Measurements from ENCODE around the gene SYNPO2L. TPM values are rescaled to one million over a fixed set of nuclear protein-coding genes. Genes with fewer than 3 reads are reported as not detected.

Gene SYNPO2L, protein sequence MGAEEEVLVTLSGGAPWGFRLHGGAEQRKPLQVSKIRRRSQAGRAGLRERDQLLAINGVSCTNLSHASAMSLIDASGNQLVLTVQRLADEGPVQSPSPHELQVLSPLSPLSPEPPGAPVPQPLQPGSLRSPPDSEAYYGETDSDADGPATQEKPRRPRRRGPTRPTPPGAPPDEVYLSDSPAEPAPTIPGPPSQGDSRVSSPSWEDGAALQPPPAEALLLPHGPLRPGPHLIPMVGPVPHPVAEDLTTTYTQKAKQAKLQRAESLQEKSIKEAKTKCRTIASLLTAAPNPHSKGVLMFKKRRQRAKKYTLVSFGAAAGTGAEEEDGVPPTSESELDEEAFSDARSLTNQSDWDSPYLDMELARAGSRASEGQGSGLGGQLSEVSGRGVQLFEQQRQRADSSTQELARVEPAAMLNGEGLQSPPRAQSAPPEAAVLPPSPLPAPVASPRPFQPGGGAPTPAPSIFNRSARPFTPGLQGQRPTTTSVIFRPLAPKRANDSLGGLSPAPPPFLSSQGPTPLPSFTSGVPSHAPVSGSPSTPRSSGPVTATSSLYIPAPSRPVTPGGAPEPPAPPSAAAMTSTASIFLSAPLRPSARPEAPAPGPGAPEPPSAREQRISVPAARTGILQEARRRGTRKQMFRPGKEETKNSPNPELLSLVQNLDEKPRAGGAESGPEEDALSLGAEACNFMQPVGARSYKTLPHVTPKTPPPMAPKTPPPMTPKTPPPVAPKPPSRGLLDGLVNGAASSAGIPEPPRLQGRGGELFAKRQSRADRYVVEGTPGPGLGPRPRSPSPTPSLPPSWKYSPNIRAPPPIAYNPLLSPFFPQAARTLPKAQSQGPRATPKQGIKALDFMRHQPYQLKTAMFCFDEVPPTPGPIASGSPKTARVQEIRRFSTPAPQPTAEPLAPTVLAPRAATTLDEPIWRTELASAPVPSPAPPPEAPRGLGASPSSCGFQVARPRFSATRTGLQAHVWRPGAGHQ
- not detected in 2 replicates for total RNA-seq

DNA sequence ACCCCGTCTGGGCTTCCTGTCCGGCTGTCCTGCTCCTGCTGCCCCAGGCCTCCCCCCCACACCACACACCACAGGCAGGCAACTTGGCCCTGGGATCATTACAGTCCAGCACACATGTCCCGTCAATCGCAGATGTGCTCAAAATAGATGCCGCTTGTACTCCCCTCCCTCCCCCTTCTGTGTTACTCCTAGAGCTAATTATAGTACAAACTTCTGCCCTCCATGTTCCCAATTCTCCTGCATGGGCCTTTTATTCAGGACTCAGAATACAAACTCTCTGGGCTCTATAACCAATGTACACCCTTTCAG is at the start of gene SYNPO2L:
Gene SYNPO2L (minus strand): TSS at position 40 of the 309 bp plus-strand sequence. CDS start 107 bp downstream, outside the sequence.

DNA sequence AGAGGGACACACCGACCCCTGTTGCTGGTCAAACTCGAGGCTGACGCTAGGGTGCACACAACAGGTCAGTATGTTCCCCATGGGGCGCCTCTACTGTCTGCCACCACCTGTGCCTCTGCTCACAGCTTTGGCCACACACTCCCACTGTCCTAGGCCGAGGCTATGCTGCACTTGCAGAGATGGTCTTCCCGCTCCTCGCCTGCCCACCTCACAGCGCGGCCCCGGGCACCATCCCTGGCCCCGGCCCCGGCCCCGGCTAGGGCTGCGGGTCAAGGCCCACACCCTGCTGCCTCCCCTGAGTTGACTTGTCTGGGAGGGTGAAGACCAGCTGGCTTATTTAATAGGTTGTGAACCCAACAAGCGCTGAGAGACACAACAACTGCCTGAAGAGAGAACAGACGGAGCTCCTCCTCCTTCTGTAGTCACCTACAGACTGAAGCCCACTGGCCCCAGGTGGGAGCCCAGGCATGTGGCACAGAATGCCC is 41.9 kb upstream of the SYNPO2L start, which contains the start of gene AGAP5:
Gene AGAP5 (minus strand): TSS at position 435 of the 485 bp plus-strand sequence. CDS start 354 bp downstream, at position 81.

DNA sequence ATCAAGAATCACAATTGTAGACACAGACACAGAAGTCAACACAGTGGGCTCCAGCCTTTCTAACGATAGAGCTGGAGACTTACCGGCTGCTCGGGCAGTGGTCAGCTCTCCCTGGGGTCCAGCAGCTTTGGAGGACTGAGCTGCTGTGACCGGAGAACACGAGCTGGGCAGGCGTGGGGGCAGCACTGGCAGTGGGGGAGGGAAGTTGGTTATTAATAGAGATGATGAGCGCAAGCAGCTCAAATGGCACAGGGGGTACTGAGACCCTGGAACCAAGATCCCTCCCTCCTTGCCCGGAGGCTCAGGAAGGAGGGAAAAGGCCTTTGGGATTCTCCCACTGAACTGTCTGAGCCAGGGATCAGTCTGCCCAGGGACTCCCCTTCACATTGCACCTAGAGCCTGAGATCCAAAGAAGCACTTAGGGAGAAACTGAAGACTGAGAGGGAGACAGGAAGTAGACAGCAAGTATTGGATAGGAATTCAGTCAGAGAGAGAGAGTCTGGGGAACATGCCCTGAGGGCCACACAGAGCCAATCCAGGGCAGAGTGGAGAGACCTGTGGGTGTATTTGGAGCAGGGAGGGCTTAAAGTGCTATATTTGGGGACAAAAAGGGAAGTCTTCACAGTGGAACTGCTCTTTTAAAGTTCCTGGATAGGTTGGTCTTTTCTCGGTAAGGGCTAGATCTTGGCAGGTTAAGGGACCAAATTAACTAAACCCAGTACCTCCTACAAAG is 14.3 kb downstream of the SYNPO2L start, which contains the start of gene MYOZ1:
Gene MYOZ1 (minus strand): TSS at position 147 of the 733 bp plus-strand sequence. CDS start 1,457 bp downstream, outside the sequence.

Other genes starting within 250 kb of the SYNPO2L start
- gene ANXA7, start 242.0 kb downstream of the SYNPO2L start, total RNA-seq, result 109 and 124 TPM in 2 replicates
- 0.24 and 0.85 TPM in 2 replicates for gene MSS51, start 222.5 kb downstream of the SYNPO2L start, total RNA-seq
- 19.2 and 19.8 TPM in 2 replicates for gene PPP3CB, start 160.0 kb downstream of the SYNPO2L start, total RNA-seq
- 10.4 and 17.6 TPM in 2 replicates for gene USP54, start 64.7 kb downstream of the SYNPO2L start, total RNA-seq
- not detected in 2 replicates for gene MYOZ1, start 14.6 kb downstream of the SYNPO2L start, total RNA-seq
- gene AGAP5, start 42.1 kb upstream of the SYNPO2L start, total RNA-seq, result 0.96 and 2.3 TPM in 2 replicates
- gene SEC24C, start 88.3 kb upstream of the SYNPO2L start, total RNA-seq, result 45.6 and 52.1 TPM in 2 replicates
- 16.4 and 16.8 TPM in 2 replicates for gene CHCHD1, start 126.0 kb upstream of the SYNPO2L start, total RNA-seq
- 39.3 and 44.1 TPM in 2 replicates for gene ZSWIM8, start 129.6 kb upstream of the SYNPO2L start, total RNA-seq
- gene NDST2, start 155.6 kb upstream of the SYNPO2L start, total RNA-seq, result 6.6 and 7.0 TPM in 2 replicates
- 18.3 and 23.2 TPM in 2 replicates for gene CAMK2G, start 218.5 kb upstream of the SYNPO2L start, total RNA-seq

All from tracheal epithelial cell (primary cell).